ENCODE measurements around the gene HPSE.

HPSE gene

GRCh38 chr4:83259586-83259985 lies 75.1 kb downstream of the HPSE start:
- H3K9ac ChIP-seq (ENCODE audit: low read length): no peak overlapping the region

GRCh38 chr4:83258461-83258860 lies 76.2 kb downstream of the HPSE start:
- no peaks in the 10 kb centered on the region for H3K9me3 ChIP-seq (ENCODE audit: low read length)
- no peak overlapping the region for H3K4me3 ChIP-seq (ENCODE audit: low read depth, low read length, poor library complexity, severe bottlenecking)
- no peak overlapping the region for H2AFZ ChIP-seq (ENCODE audit: low read length)
- no peaks in the 10 kb centered on the region for H3K79me2 ChIP-seq (ENCODE audit: insufficient read depth, low read length)
- no peaks in the 10 kb centered on the region for H4K20me1 ChIP-seq (ENCODE audit: insufficient read depth, low read length)
- H3K27ac ChIP-seq (ENCODE audit: low read depth, low read length, poor library complexity, severe bottlenecking): no peak overlapping the region
- 0 out of 2 replicates have a peak, but pooled peaks cover 2% of the 10 kb centered on the region for H3F3A ChIP-seq (ENCODE audit: insufficient read depth, low read length)
- H3K4me2 ChIP-seq (ENCODE audit: low read length): no peak overlapping the region
- H3K4me1 ChIP-seq (ENCODE audit: insufficient read depth, low read length, severe bottlenecking): peaks cover 15% of the 10 kb centered on the region
- H3K9me2 ChIP-seq (ENCODE audit: low read depth, low read length): no peaks in the 10 kb centered on the region
- H3K36me3 ChIP-seq (ENCODE audit: insufficient read depth, low read length): no peaks in the 10 kb centered on the region
- TF ChIP-seq CTCF (IDR thresholded peaks at IDR 0.05; ENCODE audit: low read length): no peak
- no peak for TF ChIP-seq EZH2 (IDR thresholded peaks at IDR 0.05; ENCODE audit: borderline replicate concordance, low read length)
- H3K27me3 ChIP-seq (ENCODE audit: insufficient read depth, low read length): no peaks in the 10 kb centered on the region
- no peak overlapping the region for H3K9ac ChIP-seq (ENCODE audit: low read length)

More at GRCh38 chr4:83259586-83259985, 75.1 kb downstream of the HPSE start:
- Histone ChIP-seq H3K36me3 (ENCODE audit: insufficient read depth, low read length) (no peaks in the 10 kb centered on the region), H3K9me2 (ENCODE audit: low read depth, low read length) (no peaks in the 10 kb centered on the region), H3K79me2 (ENCODE audit: insufficient read depth, low read length) (no peaks in the 10 kb centered on the region), H3K27me3 (ENCODE audit: insufficient read depth, low read length) (no peaks in the 10 kb centered on the region), H3K9me3 (ENCODE audit: low read length) (no peaks in the 10 kb centered on the region), H2AFZ (ENCODE audit: low read length) (no peak overlapping the region), H3F3A (ENCODE audit: insufficient read depth, low read length) (0 out of 2 replicates have a peak, but pooled peaks cover 2% of the 10 kb centered on the region), H4K20me1 (ENCODE audit: insufficient read depth, low read length) (no peaks in the 10 kb centered on the region), H3K4me3 (ENCODE audit: low read depth, low read length, poor library complexity, severe bottlenecking) (no peak overlapping the region), H3K4me2 (ENCODE audit: low read length) (no peak overlapping the region), H3K4me1 (ENCODE audit: insufficient read depth, low read length, severe bottlenecking) (peaks cover 15% of the 10 kb centered on the region), H3K27ac (ENCODE audit: low read depth, low read length, poor library complexity, severe bottlenecking) (no peak overlapping the region)
- TF ChIP-seq CTCF (IDR thresholded peaks at IDR 0.05; ENCODE audit: low read length) (no peak), EZH2 (IDR thresholded peaks at IDR 0.05; ENCODE audit: borderline replicate concordance, low read length) (no peak)

- H3K79me2 ChIP-seq (ENCODE audit: insufficient read depth, low read length): no peaks in the 10 kb centered on the region
- no peak overlapping the region for H3K9ac ChIP-seq (ENCODE audit: low read length)
- H3K36me3 ChIP-seq (ENCODE audit: insufficient read depth, low read length): no peaks in the 10 kb centered on the region
- H3K9me2 ChIP-seq (ENCODE audit: low read depth, low read length): no peaks in the 10 kb centered on the region
- H2AFZ ChIP-seq (ENCODE audit: low read length): no peak overlapping the region
- no peak for TF ChIP-seq CTCF (IDR thresholded peaks at IDR 0.05; ENCODE audit: low read length)
- no peak for TF ChIP-seq EZH2 (IDR thresholded peaks at IDR 0.05; ENCODE audit: borderline replicate concordance, low read length)
- no peaks in the 10 kb centered on the region for H4K20me1 ChIP-seq (ENCODE audit: insufficient read depth, low read length)
- no peaks in the 10 kb centered on the region for H3K9me3 ChIP-seq (ENCODE audit: low read length)
- 0 out of 2 replicates have a peak, but pooled peaks cover 2% of the 10 kb centered on the region for H3F3A ChIP-seq (ENCODE audit: insufficient read depth, low read length)
- no peak overlapping the region for H3K4me2 ChIP-seq (ENCODE audit: low read length)
- H3K27me3 ChIP-seq (ENCODE audit: insufficient read depth, low read length): no peaks in the 10 kb centered on the region
- H3K27ac ChIP-seq (ENCODE audit: low read depth, low read length, poor library complexity, severe bottlenecking): no peak overlapping the region
- H3K4me3 ChIP-seq (ENCODE audit: low read depth, low read length, poor library complexity, severe bottlenecking): no peak overlapping the region
- H3K4me1 ChIP-seq (ENCODE audit: insufficient read depth, low read length, severe bottlenecking): peaks cover 18% of the 10 kb centered on the region
Observed at GRCh38 chr4:83257811-83258210, 76.8 kb downstream of the HPSE start.
